Activated CD4-positive, alpha-beta T cell treated with anti-CD3 and anti-CD28 coated beads, Interleukin-2, amount 50 U/mL, for 1 hour (primary cell): ENCODE measurements around the gene AKAP9.
"Not testable (repeated sequence)": the region's sequence is repeated elsewhere in the genome, so short reads cannot be mapped to it uniquely, and the experiment has no call there.

ENCODE experiments used
- DNase-seq: peaks from one replicate; pipeline ENCODE4 v3.0.0-alpha.2; 2020

AKAP9 gene

DNA sequence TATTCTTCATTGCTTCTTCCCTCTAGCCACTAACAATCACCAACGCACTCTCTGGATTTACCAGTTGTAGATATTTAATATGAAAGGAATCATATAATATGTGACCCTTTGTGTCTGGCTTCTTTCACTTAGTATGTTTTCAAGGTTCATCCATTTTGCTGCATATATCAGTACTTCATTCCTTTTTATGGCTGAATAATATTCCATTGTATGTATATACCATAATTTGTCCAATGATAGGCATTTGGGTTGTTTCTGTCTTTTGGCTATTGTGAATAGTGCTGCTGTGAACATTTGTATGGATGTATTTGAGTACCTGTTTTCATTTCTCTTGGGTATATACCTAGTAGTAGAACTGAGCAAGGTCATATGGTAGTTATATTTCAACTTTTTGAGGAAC lies 7.3 kb downstream of the AKAP9 start:
- no peak for DNase-seq

DNA sequence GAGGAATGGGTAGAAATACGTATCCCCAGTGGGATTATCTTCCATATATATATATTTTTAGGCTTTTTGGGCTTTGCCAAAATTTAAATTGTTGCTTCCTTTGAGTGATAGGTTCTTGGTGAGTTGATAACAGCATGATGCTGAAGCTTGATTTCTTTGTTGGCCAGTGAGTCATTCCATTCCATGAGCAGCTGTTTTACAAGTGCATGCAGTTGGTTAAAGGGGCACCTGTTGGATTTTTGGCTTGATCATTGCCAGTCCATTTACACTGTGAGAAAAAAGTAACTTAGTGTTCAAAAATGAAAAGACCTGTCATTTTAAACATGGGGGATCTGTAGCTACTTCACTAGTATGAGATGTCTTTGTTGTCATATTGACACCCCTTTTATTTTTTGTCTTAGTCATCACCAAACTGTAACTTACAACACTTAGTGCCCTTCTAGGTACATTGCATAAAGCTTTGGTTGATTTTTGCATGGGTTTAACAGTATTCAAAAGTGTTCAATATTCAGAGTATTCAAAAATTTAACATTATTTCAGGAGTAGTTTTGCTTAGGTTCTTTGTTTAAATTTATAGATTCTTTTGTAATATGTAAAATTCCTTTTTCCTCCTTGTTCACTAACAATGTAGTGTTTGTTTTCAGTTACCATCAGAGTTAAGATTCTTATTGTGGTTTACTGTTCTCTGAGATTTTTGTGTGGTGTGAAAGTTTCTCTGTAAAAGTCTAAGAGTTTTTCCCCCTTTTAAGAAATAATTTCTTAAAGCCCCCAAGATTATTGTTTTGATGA lies 8.8 kb downstream of the AKAP9 start:
- no peak for DNase-seq

- no peak for DNase-seq
These were observed 13.0 kb downstream of the AKAP9 start for GRCh38 chr7:91953618-91954017.

- not testable (repeated sequence) for DNase-seq
These were observed 15.8 kb downstream of the AKAP9 start for GRCh38 chr7:91956464-91956863.

GRCh38 chr7:91957232-91957631 lies 16.6 kb downstream of the AKAP9 start:
- DNase-seq, result no peak

DNA sequence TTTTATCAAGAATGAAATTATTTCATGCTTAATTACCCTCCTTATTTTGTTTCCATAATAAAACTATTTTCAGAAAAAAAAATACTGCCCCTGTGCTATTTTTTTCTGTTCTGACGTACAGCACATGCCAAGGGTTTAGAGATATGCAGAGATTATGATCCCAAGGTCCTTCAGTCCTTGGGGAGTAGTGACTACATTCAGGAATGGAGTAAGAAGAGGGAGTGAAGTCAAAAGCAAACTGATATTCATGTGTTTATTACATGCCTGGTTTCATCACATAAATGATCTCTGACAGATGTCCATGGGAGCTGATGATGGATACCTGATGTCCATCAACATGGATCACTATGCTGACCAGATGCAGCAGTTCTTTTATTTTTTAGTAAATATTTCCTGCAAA lies 17.2 kb downstream of the AKAP9 start:
- no peak for DNase-seq

- DNase-seq, result no peak
These were observed 18.4 kb downstream of the AKAP9 start for GRCh38 chr7:91959023-91959422.

DNA sequence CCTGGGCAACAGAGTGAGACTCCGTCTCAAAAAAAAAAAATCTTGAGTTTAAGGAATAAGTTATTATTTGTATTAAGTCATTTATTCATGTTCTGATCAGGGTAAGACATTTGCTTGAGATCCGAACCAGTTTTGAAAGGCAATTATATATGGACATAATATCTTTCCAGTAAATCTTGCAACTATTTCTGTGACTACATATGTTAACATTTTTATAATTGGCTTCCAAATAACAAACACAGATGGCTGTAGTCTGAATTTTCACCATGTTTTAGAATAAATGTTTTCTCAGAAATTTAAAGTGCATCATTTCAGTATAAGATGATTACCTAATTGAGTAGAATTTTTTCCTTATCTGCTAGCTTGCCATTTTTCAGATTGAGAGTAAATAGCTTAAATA lies 21.2 kb downstream of the AKAP9 start:
- DNase-seq, result no peak

GRCh38 chr7:91962419-91962818 lies 21.8 kb downstream of the AKAP9 start:
- no peak for DNase-seq

DNA sequence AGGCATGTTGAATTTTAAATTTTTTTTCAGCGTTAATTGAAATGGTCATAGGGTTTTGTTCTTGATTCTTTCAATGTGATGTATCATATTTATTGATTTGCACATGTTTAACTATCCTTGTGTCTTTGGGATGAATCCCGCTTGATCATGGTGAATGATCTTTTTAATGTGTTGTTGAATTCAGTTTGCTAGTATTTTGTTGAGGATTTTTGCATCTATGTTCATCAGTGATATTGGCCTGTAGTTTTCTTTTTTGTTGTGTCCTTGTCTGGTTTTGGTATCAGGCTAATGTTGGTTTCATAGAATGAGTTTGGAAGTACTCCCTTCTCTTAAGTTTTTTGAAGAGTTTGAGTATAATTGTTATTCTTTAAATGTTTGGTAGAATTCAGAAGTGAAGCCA lies 26.9 kb downstream of the AKAP9 start:
- not testable (repeated sequence) for DNase-seq

DNA sequence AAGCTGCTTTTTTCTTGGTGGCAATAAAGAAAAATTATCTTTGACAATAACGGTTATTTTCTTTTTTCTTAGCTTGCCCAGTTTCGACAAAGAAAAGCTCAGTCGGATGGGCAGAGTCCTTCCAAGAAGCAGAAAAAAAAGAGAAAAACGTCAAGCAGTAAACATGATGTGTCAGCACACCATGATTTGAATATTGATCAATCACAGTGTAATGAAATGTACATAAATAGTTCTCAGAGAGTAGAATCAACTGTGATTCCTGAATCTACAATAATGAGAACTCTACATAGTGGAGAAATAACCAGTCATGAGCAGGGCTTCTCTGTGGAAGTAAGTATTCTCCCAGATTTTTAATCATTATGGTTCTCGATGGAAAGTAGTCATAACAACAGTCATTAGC lies 33.0 kb downstream of the AKAP9 start:
- DNase-seq, result no peak

- DNase-seq, result no peak
These were observed 33.4 kb downstream of the AKAP9 start for GRCh38 chr7:91974066-91974465.

DNA sequence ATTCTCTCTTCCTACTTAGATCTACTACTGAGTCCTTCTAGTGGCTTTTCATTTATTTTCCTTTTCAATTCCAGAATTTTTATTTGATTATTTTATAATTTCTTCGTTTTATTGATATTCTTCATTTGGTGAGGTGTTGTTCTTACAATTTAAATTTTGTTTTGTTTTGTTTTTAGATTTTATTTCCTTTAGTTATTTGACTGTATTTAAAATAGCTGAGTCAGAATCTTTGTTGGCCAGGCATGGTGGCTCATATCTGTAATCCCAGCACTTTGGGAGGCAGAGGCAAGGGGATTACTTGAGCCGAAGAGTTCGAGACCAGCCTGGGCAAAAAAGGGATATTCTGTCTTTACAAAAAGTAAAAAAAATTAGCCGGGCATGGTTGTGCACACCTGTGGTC lies 36.1 kb downstream of the AKAP9 start:
- DNase-seq, result no peak

- no peak for DNase-seq
These were observed 38.9 kb downstream of the AKAP9 start for GRCh38 chr7:91979590-91979989.

GRCh38 chr7:91982352-91982751 lies 41.7 kb downstream of the AKAP9 start:
- DNase-seq, result not testable (repeated sequence)

GRCh38 chr7:91988213-91988612 lies 47.6 kb downstream of the AKAP9 start:
- no peak for DNase-seq

GRCh38 chr7:91993976-91994375 lies 53.3 kb downstream of the AKAP9 start:
- no peak for DNase-seq

- no peak for DNase-seq
These were observed 54.9 kb downstream of the AKAP9 start for GRCh38 chr7:91995391-91996105.

- no peak for DNase-seq
These were observed 59.2 kb downstream of the AKAP9 start for GRCh38 chr7:91999631-92000565.

- DNase-seq, result no peak
These were observed 62.1 kb downstream of the AKAP9 start for GRCh38 chr7:92002720-92003119.

GRCh38 chr7:92006046-92006445 lies 65.4 kb downstream of the AKAP9 start:
- DNase-seq, result no peak

GRCh38 chr7:92010215-92010614 lies 69.6 kb downstream of the AKAP9 start:
- no peak for DNase-seq

- no peak for DNase-seq
These were observed 72.9 kb downstream of the AKAP9 start for GRCh38 chr7:92013611-92014010.
